Right lobe of liver (tissue), 4 donors: ENCODE measurements around the gene DLD.

Experiments used
- POLR2A ChIP-seq: fragments of 450-650 bp; IDR thresholded peaks from one replicate; pipeline ENCODE4 v1.6.1; 2017; ENCODE audit warnings: antibody characterized with exemption, mild to moderate bottlenecking
- TF ChIP-seq, protein P1 (sequence below), 4 donors: fragments of 200-600 bp in 3 of 4; fragments of 450-650 bp in 1 of 4; IDR thresholded peaks; one replicate each; pipeline versions ENCODE4 v1.5.1 to v1.8.0; 2016 to 2022; ENCODE audit warnings: antibody characterized with exemption in 4 of 4, mild to moderate bottlenecking in 2 of 4
- donor health status: DM: no; HTN: no; CAD: no.
- donor health status: DM: no; HTN: no; CAD: no.
- donor health status: DM: no; HTN: yes; CAD: no.

- no peak for TF ChIP-seq POLR2A
- TF ChIP-seq, protein P1, sequence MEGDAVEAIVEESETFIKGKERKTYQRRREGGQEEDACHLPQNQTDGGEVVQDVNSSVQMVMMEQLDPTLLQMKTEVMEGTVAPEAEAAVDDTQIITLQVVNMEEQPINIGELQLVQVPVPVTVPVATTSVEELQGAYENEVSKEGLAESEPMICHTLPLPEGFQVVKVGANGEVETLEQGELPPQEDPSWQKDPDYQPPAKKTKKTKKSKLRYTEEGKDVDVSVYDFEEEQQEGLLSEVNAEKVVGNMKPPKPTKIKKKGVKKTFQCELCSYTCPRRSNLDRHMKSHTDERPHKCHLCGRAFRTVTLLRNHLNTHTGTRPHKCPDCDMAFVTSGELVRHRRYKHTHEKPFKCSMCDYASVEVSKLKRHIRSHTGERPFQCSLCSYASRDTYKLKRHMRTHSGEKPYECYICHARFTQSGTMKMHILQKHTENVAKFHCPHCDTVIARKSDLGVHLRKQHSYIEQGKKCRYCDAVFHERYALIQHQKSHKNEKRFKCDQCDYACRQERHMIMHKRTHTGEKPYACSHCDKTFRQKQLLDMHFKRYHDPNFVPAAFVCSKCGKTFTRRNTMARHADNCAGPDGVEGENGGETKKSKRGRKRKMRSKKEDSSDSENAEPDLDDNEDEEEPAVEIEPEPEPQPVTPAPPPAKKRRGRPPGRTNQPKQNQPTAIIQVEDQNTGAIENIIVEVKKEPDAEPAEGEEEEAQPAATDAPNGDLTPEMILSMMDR (IDR thresholded peaks at IDR 0.05) = no peak
These were observed 73.5 kb downstream of the DLD start for GRCh38 chr7:107964510-107964909.
